Measurements from ENCODE around the gene FIGNL1. TPM values are rescaled to one million over a fixed set of nuclear protein-coding genes. Genes with fewer than 3 reads are reported as not detected.

FIGNL1 gene, protein sequence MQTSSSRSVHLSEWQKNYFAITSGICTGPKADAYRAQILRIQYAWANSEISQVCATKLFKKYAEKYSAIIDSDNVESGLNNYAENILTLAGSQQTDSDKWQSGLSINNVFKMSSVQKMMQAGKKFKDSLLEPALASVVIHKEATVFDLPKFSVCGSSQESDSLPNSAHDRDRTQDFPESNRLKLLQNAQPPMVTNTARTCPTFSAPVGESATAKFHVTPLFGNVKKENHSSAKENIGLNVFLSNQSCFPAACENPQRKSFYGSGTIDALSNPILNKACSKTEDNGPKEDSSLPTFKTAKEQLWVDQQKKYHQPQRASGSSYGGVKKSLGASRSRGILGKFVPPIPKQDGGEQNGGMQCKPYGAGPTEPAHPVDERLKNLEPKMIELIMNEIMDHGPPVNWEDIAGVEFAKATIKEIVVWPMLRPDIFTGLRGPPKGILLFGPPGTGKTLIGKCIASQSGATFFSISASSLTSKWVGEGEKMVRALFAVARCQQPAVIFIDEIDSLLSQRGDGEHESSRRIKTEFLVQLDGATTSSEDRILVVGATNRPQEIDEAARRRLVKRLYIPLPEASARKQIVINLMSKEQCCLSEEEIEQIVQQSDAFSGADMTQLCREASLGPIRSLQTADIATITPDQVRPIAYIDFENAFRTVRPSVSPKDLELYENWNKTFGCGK
- total RNA-seq (37.2 and 49.3 TPM in 2 replicates), polyA plus RNA-seq (18.7 and 20.8 TPM in 2 replicates), polyA minus RNA-seq (42.4 and 43.5 TPM in 2 replicates), Bru-seq, nascent RNA (percentile 85 among the genes with signal in this experiment), BruChase-seq, experiment 1, labeled RNA remaining after a 6-hour chase (percentile 87 among the genes with signal in this experiment), BruChase-seq, experiment 2, labeled RNA remaining after a 2-hour chase (percentile 95 among the genes with signal in this experiment)
- polyA plus RNA-seq (2011; cell fraction: cytosol; rRNA removed) = 19.1 and 21.0 TPM in 2 replicates
- 32.3 and 49.8 TPM in 2 replicates for polyA plus RNA-seq (2011; cell fraction: nucleus; rRNA removed)
- polyA plus RNA-seq (2012) = 11.0 and 22.1 TPM in 2 replicates
- 18.8 TPM for polyA minus RNA-seq (2011; cell fraction: cytosol; rRNA and poly(A)+ RNA removed)
- 30.0 and 53.6 TPM in 2 replicates for polyA minus RNA-seq (2011; cell fraction: nucleus; rRNA and poly(A)+ RNA removed)
- long read RNA-seq, transcript FIGNL1-202 (4 exons, 3,485 nt) = minor isoform, 7 of 71 reads
- long read RNA-seq, transcript FIGNL1-213 (3 exons, 3,368 nt) = major isoform, 14 of 71 reads
- long read RNA-seq, partial matches to known transcripts = 3 of 71 reads
- long read RNA-seq, other reads (novel, unspliced or antisense) = 35 of 71 reads

DNA sequence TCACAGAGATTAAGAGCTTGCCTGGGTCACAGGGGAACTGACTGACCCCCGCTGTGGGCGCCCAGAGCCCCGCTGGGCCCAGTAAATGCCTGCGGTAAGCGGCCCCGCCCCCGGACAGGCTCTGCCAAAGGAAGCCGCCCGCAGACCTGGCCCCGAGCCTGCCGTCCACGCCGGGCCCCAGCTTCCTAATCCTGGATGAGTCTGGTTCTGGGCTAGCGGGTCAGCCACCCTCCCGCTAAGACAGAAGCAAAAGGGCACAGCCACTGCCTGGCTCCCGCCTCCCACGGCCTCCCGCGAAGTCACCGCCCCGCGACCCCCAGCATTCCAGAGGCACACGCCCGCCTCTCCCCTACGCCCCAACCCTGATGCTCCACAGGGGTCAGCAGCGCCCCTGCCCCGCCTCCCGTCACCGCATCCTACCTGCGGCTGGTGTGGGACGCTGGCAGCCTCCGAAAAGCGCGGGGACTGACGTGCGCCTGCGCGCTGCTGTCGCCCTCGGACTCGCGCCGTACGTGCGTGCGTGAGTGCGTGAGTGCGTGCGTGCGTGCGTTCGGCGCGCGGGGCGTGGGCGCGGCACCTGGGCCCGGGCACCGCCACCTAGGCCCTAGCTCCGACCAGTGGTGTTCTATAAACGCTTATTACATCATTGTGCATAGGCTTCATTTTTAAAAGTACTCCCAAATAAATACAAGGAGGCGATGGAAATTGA, at the start of gene FIGNL1:
Gene FIGNL1, minus strand, starts transcription at position 470 of the 709 bp plus-strand sequence. CDS start 3,063 bp downstream, outside the sequence.
- CTCF ChIA-PET = interaction anchor here (0.6 to 1.6 kb wide), 4 partner anchors 9 to 711 kb away, joined by 3 to 6 read pairs (median 4); no protein-coding TSS in a partner anchor
- intact Hi-C loops (cut with micrococcal nuclease) = loop anchor here (1.0 to 5.0 kb wide), 3 partner anchors 47 to 617 kb away; no protein-coding TSS in a partner anchor
- dilution Hi-C loops (cut with MboI; ENCODE audit: extremely low pct_ligation_motif_present, low sequenced_read_pairs) = no loop called here
- Histone ChIP-seq H3K4me3 (replicated peaks in 1 of 3; ENCODE audit: insufficient read depth in 1 of 3, low read depth in 1 of 3, low read length in 3 of 3) (peak within 1 kb of the TSS; percentile 44 to 98 (median 64)), H3K4me2 (ENCODE audit: insufficient read depth, low read length) (peak within 1 kb of the TSS; percentile 75), H3K27ac (ENCODE audit: insufficient read depth, low read depth, low read length) (peak within 1 kb of the TSS; percentile 66), H2AFZ (ENCODE audit: low read depth, low read length) (peak within 1 kb of the TSS; percentile 90), H3K79me2 (ENCODE audit: control insufficient read depth, insufficient read depth, low read length) (peaks cover 21% of the 10 kb centered on the region), H4K20me1 (replicated peaks; ENCODE audit: control insufficient read depth, extremely low read depth, insufficient read depth, low read length) (no peaks in the 10 kb centered on the region), H3K9me1 (replicated peaks; ENCODE audit: control insufficient read depth, extremely low read depth, insufficient read depth, low read length) (no peaks in the 10 kb centered on the region), H3K4me1 (ENCODE audit: control insufficient read depth, extremely low read depth, insufficient read depth, low read length) (peaks cover 38% of the 10 kb centered on the region), H3K9me3 (replicated peaks; ENCODE audit: control insufficient read depth, insufficient read depth, low read length) (no peaks in the 10 kb centered on the region), H3K9ac (replicated peaks; ENCODE audit: extremely low read depth, insufficient read depth, low read length) (peak within 1 kb of the TSS; percentile 76), H3K36me3 (ENCODE audit: control insufficient read depth in 2 of 2, extremely low read depth in 1 of 2, insufficient read depth in 2 of 2, low read length in 2 of 2) (peaks cover 0 to 7% of the 10 kb centered on the region in 2 experiments), H3K27me3 (ENCODE audit: control insufficient read depth in 2 of 2, insufficient read depth in 2 of 2, low read length in 2 of 2) (peaks cover 0 to 5% of the 10 kb centered on the region in 2 experiments)
- no TSS peak for BruUV-seq (replicated peaks)
- POLR2A ChIA-PET = no interaction called here
- TF ChIP-seq, protein P1, sequence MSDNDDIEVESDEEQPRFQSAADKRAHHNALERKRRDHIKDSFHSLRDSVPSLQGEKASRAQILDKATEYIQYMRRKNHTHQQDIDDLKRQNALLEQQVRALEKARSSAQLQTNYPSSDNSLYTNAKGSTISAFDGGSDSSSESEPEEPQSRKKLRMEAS (IDR thresholded peaks at IDR 0.05; ENCODE audit: insufficient read depth, insufficient read length) = peak; percentile 4
- TF ChIP-seq GATA2 (IDR thresholded peaks at IDR 0.05; ENCODE audit: insufficient read depth, insufficient read length, low read depth, low read length) (no peak), POLR2A (IDR thresholded peaks at IDR 0.05; ENCODE audit: low read depth, low read length) (peak; percentile 79), FOS (IDR thresholded peaks at IDR 0.05; ENCODE audit: borderline replicate concordance, insufficient read depth, low read length) (no peak), POLR2AphosphoS5 (IDR thresholded peaks at IDR 0.05; ENCODE audit: insufficient read depth, low read depth, low read length) (peak; percentile 69)
- FAIRE-seq (peak; percentile 50), DNase-seq (ENCODE audit: low read depth, low spot score) (peak; percentile 78)

All from endothelial cell of umbilical vein (primary cell).